ENCODE measurements around the gene ACR. TPM values are rescaled to one million over a fixed set of nuclear protein-coding genes. Genes with fewer than 3 reads are reported as not detected.

The ACR gene
- total and polyA plus RNA-seq, 2 of the 8 experiments (the other 6 are each of a cell fraction or from before 2014, with no cell fraction given) = 0.56 TPM; not detected in 1

DNA sequence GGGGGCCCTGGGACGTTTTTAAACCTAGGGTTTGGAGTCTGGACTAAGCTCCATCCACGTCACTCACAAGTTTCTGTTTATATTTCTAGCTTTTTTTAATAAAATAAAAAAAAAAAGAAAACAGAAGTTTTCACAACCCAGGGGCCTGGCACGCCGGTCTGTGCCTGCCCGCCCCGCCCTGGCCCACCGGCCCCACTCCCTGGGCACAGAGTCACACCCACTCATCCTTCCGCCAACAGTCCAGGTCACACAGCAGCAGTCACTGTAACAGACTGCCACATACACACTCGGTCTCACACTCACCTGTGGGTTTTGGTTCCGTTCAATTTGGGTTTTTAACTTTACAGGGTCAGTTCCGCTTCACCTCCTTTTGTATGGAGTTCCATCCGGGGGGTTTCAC lies 5.3 kb upstream of the ACR start (continued):
- TF ChIP-seq, protein P1, sequence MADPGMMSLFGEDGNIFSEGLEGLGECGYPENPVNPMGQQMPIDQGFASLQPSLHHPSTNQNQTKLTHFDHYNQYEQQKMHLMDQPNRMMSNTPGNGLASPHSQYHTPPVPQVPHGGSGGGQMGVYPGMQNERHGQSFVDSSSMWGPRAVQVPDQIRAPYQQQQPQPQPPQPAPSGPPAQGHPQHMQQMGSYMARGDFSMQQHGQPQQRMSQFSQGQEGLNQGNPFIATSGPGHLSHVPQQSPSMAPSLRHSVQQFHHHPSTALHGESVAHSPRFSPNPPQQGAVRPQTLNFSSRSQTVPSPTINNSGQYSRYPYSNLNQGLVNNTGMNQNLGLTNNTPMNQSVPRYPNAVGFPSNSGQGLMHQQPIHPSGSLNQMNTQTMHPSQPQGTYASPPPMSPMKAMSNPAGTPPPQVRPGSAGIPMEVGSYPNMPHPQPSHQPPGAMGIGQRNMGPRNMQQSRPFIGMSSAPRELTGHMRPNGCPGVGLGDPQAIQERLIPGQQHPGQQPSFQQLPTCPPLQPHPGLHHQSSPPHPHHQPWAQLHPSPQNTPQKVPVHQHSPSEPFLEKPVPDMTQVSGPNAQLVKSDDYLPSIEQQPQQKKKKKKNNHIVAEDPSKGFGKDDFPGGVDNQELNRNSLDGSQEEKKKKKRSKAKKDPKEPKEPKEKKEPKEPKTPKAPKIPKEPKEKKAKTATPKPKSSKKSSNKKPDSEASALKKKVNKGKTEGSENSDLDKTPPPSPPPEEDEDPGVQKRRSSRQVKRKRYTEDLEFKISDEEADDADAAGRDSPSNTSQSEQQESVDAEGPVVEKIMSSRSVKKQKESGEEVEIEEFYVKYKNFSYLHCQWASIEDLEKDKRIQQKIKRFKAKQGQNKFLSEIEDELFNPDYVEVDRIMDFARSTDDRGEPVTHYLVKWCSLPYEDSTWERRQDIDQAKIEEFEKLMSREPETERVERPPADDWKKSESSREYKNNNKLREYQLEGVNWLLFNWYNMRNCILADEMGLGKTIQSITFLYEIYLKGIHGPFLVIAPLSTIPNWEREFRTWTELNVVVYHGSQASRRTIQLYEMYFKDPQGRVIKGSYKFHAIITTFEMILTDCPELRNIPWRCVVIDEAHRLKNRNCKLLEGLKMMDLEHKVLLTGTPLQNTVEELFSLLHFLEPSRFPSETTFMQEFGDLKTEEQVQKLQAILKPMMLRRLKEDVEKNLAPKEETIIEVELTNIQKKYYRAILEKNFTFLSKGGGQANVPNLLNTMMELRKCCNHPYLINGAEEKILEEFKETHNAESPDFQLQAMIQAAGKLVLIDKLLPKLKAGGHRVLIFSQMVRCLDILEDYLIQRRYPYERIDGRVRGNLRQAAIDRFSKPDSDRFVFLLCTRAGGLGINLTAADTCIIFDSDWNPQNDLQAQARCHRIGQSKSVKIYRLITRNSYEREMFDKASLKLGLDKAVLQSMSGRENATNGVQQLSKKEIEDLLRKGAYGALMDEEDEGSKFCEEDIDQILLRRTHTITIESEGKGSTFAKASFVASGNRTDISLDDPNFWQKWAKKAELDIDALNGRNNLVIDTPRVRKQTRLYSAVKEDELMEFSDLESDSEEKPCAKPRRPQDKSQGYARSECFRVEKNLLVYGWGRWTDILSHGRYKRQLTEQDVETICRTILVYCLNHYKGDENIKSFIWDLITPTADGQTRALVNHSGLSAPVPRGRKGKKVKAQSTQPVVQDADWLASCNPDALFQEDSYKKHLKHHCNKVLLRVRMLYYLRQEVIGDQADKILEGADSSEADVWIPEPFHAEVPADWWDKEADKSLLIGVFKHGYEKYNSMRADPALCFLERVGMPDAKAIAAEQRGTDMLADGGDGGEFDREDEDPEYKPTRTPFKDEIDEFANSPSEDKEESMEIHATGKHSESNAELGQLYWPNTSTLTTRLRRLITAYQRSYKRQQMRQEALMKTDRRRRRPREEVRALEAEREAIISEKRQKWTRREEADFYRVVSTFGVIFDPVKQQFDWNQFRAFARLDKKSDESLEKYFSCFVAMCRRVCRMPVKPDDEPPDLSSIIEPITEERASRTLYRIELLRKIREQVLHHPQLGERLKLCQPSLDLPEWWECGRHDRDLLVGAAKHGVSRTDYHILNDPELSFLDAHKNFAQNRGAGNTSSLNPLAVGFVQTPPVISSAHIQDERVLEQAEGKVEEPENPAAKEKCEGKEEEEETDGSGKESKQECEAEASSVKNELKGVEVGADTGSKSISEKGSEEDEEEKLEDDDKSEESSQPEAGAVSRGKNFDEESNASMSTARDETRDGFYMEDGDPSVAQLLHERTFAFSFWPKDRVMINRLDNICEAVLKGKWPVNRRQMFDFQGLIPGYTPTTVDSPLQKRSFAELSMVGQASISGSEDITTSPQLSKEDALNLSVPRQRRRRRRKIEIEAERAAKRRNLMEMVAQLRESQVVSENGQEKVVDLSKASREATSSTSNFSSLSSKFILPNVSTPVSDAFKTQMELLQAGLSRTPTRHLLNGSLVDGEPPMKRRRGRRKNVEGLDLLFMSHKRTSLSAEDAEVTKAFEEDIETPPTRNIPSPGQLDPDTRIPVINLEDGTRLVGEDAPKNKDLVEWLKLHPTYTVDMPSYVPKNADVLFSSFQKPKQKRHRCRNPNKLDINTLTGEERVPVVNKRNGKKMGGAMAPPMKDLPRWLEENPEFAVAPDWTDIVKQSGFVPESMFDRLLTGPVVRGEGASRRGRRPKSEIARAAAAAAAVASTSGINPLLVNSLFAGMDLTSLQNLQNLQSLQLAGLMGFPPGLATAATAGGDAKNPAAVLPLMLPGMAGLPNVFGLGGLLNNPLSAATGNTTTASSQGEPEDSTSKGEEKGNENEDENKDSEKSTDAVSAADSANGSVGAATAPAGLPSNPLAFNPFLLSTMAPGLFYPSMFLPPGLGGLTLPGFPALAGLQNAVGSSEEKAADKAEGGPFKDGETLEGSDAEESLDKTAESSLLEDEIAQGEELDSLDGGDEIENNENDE (IDR thresholded peaks at IDR 0.05; ENCODE audit: insufficient replicate concordance, low read length) = no peak
- TF ChIP-seq CREB1 (IDR thresholded peaks at IDR 0.05) = no peak
- no peak for TF ChIP-seq POLR2A (IDR thresholded peaks at IDR 0.05; ENCODE audit: control extremely low read depth in 1 of 2, low read depth in 2 of 2, low read length in 2 of 2)
- no peak for TF ChIP-seq TAF1 (IDR thresholded peaks at IDR 0.05; ENCODE audit: low read depth, low read length)
- TF ChIP-seq POLR2AphosphoS5 (IDR thresholded peaks at IDR 0.05; ENCODE audit: low read depth, low read length) = no peak
- TF ChIP-seq RXRA (IDR thresholded peaks at IDR 0.05; ENCODE audit: insufficient read depth, low read depth, low read length) = no peak
- TF ChIP-seq KDM4A (IDR thresholded peaks at IDR 0.05; ENCODE audit: low read depth, low read length, severe bottlenecking) = no peak
- TF ChIP-seq ASH2L (IDR thresholded peaks at IDR 0.05; ENCODE audit: low read length) = no peak

Data from H1 (cell line).